IMR-90 (cell line): ENCODE data around the gene SMIM22. TPM values are rescaled to one million over a fixed set of nuclear protein-coding genes. Genes with fewer than 3 reads are reported as not detected.

ENCODE experiments used
- ATAC-seq: fragments of 200-7000 bp; cut with Tn5 transposase; 2 replicates; pipeline ENCODE4 v1.9.1; 2020; ENCODE audit warnings: low read depth, mild to moderate bottlenecking, moderate library complexity
- BruUV-seq: library from RNA; stranded (reverse); fragments of 400-500 nt; replicated peaks from 2 replicates; lab custom pipeline; 2021; lab: Mats Ljungman, UMichigan
- CTCF ChIA-PET: fragments of 300-600 bp; formaldehyde crosslinking; extraction: SDS; loops from one replicate; lab custom pipeline; 2021; ENCODE audit warnings: antibody characterized with exemption; lab: Yijun Ruan, JAX
- POLR2A ChIA-PET: fragments of 300-600 bp; sonication (Branson Sonifier 250); formaldehyde crosslinking; loops from one replicate; lab custom pipeline; 2022; ENCODE audit warnings: antibody characterized with exemption; ENCODE audit not compliant: unreplicated experiment; lab: Charles Lee
- DNase-seq: peaks from one replicate; pipeline ENCODE4 v3.0.0; 2013
- H2AFZ ChIP-seq: replicated peaks from 2 replicates; pipeline ENCODE3; 2013; ENCODE audit warnings: low read length, mild to moderate bottlenecking; ENCODE audit not compliant: poor library complexity
- H2AK5ac ChIP-seq: 2 replicates; pipeline ENCODE4 v1.6.1; 2013; ENCODE audit warnings: low read depth, low read length, inconsistent platforms
- H2AK9ac ChIP-seq: replicated peaks from 2 replicates; pipeline ENCODE3; 2013; ENCODE audit warnings: mild to moderate bottlenecking, low read depth, low read length, moderate library complexity; ENCODE audit not compliant: poor library complexity
- H2BK120ac ChIP-seq: 2 replicates; pipeline ENCODE4 v1.6.1; 2013; ENCODE audit warnings: low read depth, low read length, inconsistent platforms
- H2BK15ac ChIP-seq: 3 replicates; pipeline ENCODE4 v1.6.1; 2013; ENCODE audit warnings: low read depth, low read length, inconsistent platforms
- H2BK20ac ChIP-seq: 2 replicates; pipeline ENCODE4 v1.6.1; 2013; ENCODE audit warnings: low read depth, mild to moderate bottlenecking, inconsistent platforms, low read length, moderate library complexity
- H2BK5ac ChIP-seq: 2 replicates; pipeline ENCODE4 v1.6.1; 2013; ENCODE audit warnings: mild to moderate bottlenecking, low read depth, low read length, inconsistent platforms; ENCODE audit not compliant: poor library complexity, severe bottlenecking
- H3K14ac ChIP-seq: replicated peaks from 2 replicates; pipeline ENCODE4 v1.6.1; 2013; ENCODE audit warnings: low read depth, low read length, inconsistent platforms
- H3K18ac ChIP-seq: 2 replicates; pipeline ENCODE4 v1.6.1; 2013; ENCODE audit warnings: low read depth, low read length, control low read depth
- H3K23ac ChIP-seq: 2 replicates; pipeline ENCODE4 v1.6.1; 2013; ENCODE audit warnings: low read depth, low read length, inconsistent platforms
- H3K27ac ChIP-seq: 2 replicates; pipeline ENCODE4 v1.5.1; 2013; ENCODE audit warnings: mild to moderate bottlenecking, control low read depth, low read length; ENCODE audit not compliant: insufficient read depth
- H3K27me3 ChIP-seq: 2 replicates; pipeline ENCODE4 v1.6.1; 2013; ENCODE audit warnings: low read length; ENCODE audit not compliant: control insufficient read depth, insufficient read depth
- H3K36me3 ChIP-seq: 2 replicates; pipeline ENCODE4 v1.6.1; 2013; ENCODE audit warnings: low read length, mixed read lengths; ENCODE audit not compliant: control insufficient read depth, insufficient read depth
- H3K4ac ChIP-seq: 2 replicates; pipeline ENCODE4 v1.6.1; 2013; ENCODE audit warnings: low read depth, low read length, inconsistent platforms
- H3K4me1 ChIP-seq: 2 replicates; pipeline ENCODE4 v1.6.1; 2013; ENCODE audit warnings: low read length, mixed read lengths; ENCODE audit not compliant: control insufficient read depth, insufficient read depth
- H3K4me2 ChIP-seq: 2 replicates; pipeline ENCODE4 v1.6.1; 2013; ENCODE audit warnings: low read depth, mild to moderate bottlenecking, control low read depth, low read length, moderate library complexity
- H3K4me3 ChIP-seq: 2 replicates; pipeline ENCODE4 v1.5.1; 2013; ENCODE audit warnings: low read depth, mild to moderate bottlenecking, control low read depth, low read length, moderate library complexity; ENCODE audit not compliant: insufficient read depth
- H3K56ac ChIP-seq: 2 replicates; pipeline ENCODE4 v1.6.1; 2013; ENCODE audit warnings: low read length, inconsistent platforms; ENCODE audit not compliant: insufficient read depth; ENCODE audit errors: extremely low read depth
- H3K79me1 ChIP-seq, 2 experiments: 2 replicates each; pipeline ENCODE4 v1.6.1; 2013; ENCODE audit warnings: low read length in 2 of 2, inconsistent platforms in 1 of 2, low read depth in 1 of 2
- H3K9ac ChIP-seq: 2 replicates; pipeline ENCODE4 v1.6.1; 2013; ENCODE audit warnings: low read depth, low read length, control low read depth
- H3K9me1 ChIP-seq: 2 replicates; pipeline ENCODE4 v1.6.1; 2013; ENCODE audit warnings: low read length, inconsistent platforms; ENCODE audit not compliant: insufficient read depth
- H3K9me3 ChIP-seq: 2 replicates; pipeline ENCODE4 v1.6.1; 2013; ENCODE audit warnings: low read length; ENCODE audit not compliant: control insufficient read depth, insufficient read depth
- H4K20me1 ChIP-seq: 2 replicates; pipeline ENCODE4 v1.6.1; 2013; ENCODE audit warnings: low read length, inconsistent platforms; ENCODE audit not compliant: insufficient read depth
- H4K5ac ChIP-seq: 2 replicates; pipeline ENCODE4 v1.6.1; 2013; ENCODE audit warnings: mild to moderate bottlenecking, low read depth, low read length, control low read depth
- H4K8ac ChIP-seq, 2 experiments: 2 replicates each; pipeline ENCODE4 v1.6.1; 2013; ENCODE audit warnings: low read depth in 2 of 2, low read length in 2 of 2, control low read depth in 1 of 2, inconsistent platforms in 1 of 2
- H4K91ac ChIP-seq: 2 replicates; pipeline ENCODE4 v1.6.1; 2013; ENCODE audit warnings: low read depth, low read length, inconsistent platforms; ENCODE audit not compliant: insufficient read depth
- BHLHE40 ChIP-seq: fragments of 150-350 bp; IDR thresholded peaks from 2 replicates; pipeline ENCODE4 v1.6.1; 2016; ENCODE audit warnings: mild to moderate bottlenecking, low read depth, low read length
- CEBPB ChIP-seq: IDR thresholded peaks from 2 replicates; pipeline ENCODE4 v1.6.1; 2012; ENCODE audit warnings: low read depth, low read length, improper control_type of control experiment
- CHD1 ChIP-seq: IDR thresholded peaks from 2 replicates; pipeline ENCODE4 v1.6.1; 2012; ENCODE audit warnings: low read depth, low read length, improper control_type of control experiment
- FOS ChIP-seq: fragments of 150-350 bp; IDR thresholded peaks from 2 replicates; pipeline ENCODE4 v1.6.1; 2016; ENCODE audit warnings: low read depth, low read length
- MAFK ChIP-seq: IDR thresholded peaks from 2 replicates; pipeline ENCODE4 v1.6.1; 2012; ENCODE audit warnings: low read depth, low read length, improper control_type of control experiment
- MAZ ChIP-seq: IDR thresholded peaks from 2 replicates; pipeline ENCODE4 v1.6.1; 2012; ENCODE audit warnings: low read depth, mild to moderate bottlenecking, low read length, improper control_type of control experiment, moderate library complexity, borderline replicate concordance
- MXI1 ChIP-seq: IDR thresholded peaks from 2 replicates; pipeline ENCODE4 v1.6.1; 2012; ENCODE audit warnings: low read depth, mild to moderate bottlenecking, low read length, moderate library complexity, borderline replicate concordance
- NFE2L2 ChIP-seq: fragments of 150-350 bp; IDR thresholded peaks from 2 replicates; pipeline ENCODE4 v1.6.1; 2016; ENCODE audit warnings: low read depth, mild to moderate bottlenecking, low read length
- POLR2A ChIP-seq: IDR thresholded peaks from 2 replicates; pipeline ENCODE4 v1.6.1; 2012; ENCODE audit warnings: mild to moderate bottlenecking, low read depth, low read length
- RAD21 ChIP-seq: IDR thresholded peaks from 2 replicates; pipeline ENCODE4 v1.6.1; 2012; ENCODE audit warnings: low read length, improper control_type of control experiment
- RCOR1 ChIP-seq: IDR thresholded peaks from 2 replicates; pipeline ENCODE4 v1.6.1; 2012; ENCODE audit warnings: mild to moderate bottlenecking, low read length, improper control_type of control experiment; ENCODE audit not compliant: insufficient replicate concordance
- RFX5 ChIP-seq: IDR thresholded peaks from 2 replicates; pipeline ENCODE4 v1.8.0; 2012; ENCODE audit warnings: low read depth, mild to moderate bottlenecking, low read length, moderate library complexity
- SMC3 ChIP-seq: fragments of 150-350 bp; IDR thresholded peaks from 2 replicates; pipeline ENCODE4 v1.6.1; 2016; ENCODE audit warnings: low read depth, mild to moderate bottlenecking, antibody characterized with exemption, low read length, moderate library complexity
- WGBS, 2 experiments: methylation state at CpG; one replicate each; pipeline versions ENCODE4 v1.1.5 to v1.1.7; 2013; ENCODE audit warnings: missing lambda C conversion rate in 2 of 2; ENCODE audit not compliant: insufficient read length in 1 of 2; ENCODE audit errors: extremely low coverage in 2 of 2; 5-methylcytosine and 5-hydroxymethylcytosine counted together
- dilution Hi-C: fragments of 300-500 bp; cut with HindIII; formaldehyde crosslinking; loops from one replicate; pipeline ENCODE4 v1.14.3; 2018; ENCODE audit warnings: low sequenced_read_pairs; ENCODE audit not compliant: unreplicated experiment
- in situ Hi-C: fragments of 300-500 bp; cut with MboI; formaldehyde crosslinking; loops from 3 replicates; pipeline ENCODE4 v1.14.3; 2019; ENCODE audit warnings: low sequenced_read_pairs, inconsistent platforms, mixed read lengths
- intact Hi-C: fragments of 100-400 bp; cut with micrococcal nuclease; formaldehyde crosslinking; loops from 2 replicates; pipeline ENCODE4 v1.10.0; 2022
- polyA plus RNA-seq, 3 experiments: library from polyadenylated mRNA; depleted of rRNA; stranded (reverse); fragments of >200 nt; gene quantifications; 2 replicates each; pipeline ENCODE4 v1.2.3, GENCODE V29; 2012; ENCODE audit warnings: low replicate concordance in 1 of 3
- total RNA-seq: library from RNA; depleted of rRNA; stranded (reverse); fragments of >200 nt; gene quantifications from 2 replicates; pipeline ENCODE4 v1.2.3, GENCODE V29; 2012
- TF ChIP-seq, protein P1 (sequence below): fragments of 150-350 bp; IDR thresholded peaks from 2 replicates; pipeline ENCODE4 v1.6.1; 2016; ENCODE audit warnings: low read depth, mild to moderate bottlenecking, low read length, moderate library complexity, borderline replicate concordance
- TF ChIP-seq, protein P2 (sequence below): fragments of 150-350 bp; IDR thresholded peaks from 2 replicates; pipeline ENCODE4 v1.6.1; 2017; ENCODE audit warnings: mild to moderate bottlenecking, antibody characterized with exemption, low read length, low read depth
- TF ChIP-seq, protein P3 (sequence below): conservative IDR thresholded peaks from 2 replicates; pipeline ENCODE4 v1.5.1; 2012; ENCODE audit warnings: mild to moderate bottlenecking, low read depth, low read length, improper control_type of control experiment

Gene SMIM22
- total and polyA plus RNA-seq, 2 of the 4 experiments (the other 2 are of a cell fraction), result not detected

DNA sequence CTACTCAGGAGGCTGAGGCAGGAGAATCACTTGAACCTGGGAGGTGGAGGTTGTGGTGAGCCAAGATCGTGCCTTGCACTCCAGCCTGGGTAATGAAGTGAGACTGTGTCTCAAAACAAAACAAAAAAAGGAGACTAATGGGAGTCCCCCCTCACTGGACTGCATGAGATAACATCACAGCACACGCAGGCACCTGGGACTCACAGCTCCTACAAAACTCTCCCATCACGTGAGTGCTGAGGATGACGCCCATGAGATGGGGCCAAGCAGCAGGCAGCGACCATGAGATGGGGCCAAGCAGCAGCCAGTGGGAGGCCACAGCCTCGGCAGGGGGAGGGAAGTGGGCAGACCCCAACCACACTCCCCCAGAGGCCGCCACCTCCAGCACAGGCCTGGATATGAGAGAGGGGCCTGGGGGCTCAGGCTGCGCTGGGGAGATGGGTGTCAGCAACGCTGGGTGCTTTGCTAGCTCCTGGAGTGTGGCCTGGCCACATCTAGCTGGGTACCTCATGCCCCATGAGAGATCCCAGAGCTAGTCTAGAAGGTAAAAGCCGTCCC lies 45.4 kb upstream of the SMIM22 start:
- Histone ChIP-seq H3K27me3 (no peaks in the 10 kb centered on the region), H3K9me3 (peaks cover 1% of the 10 kb centered on the region), H3K27ac (no peak overlapping the region), H4K20me1 (peaks cover 2% of the 10 kb centered on the region; the same call in 1 of the 2 replicates), H3K4me2 (no peak overlapping the region), H3K4me1 (no peaks in the 10 kb centered on the region), H2AK9ac (peak overlapping the region; percentile 55), H2AFZ (no peak overlapping the region), H4K91ac (no peak overlapping the region), H3K56ac (no peak overlapping the region), H3K36me3 (peaks cover 37% of the 10 kb centered on the region), H2AK5ac (no peak overlapping the region), H3K14ac (no peak overlapping the region), H3K9ac (no peak overlapping the region), H3K4ac (no peak overlapping the region), H2BK15ac (no peak overlapping the region), H3K23ac (no peak overlapping the region), H3K18ac (no peak overlapping the region), H2BK20ac (no peak overlapping the region), H4K5ac (no peak overlapping the region), H2BK120ac (no peak overlapping the region), H3K79me1 (peaks cover 0 to 4% of the 10 kb centered on the region in 2 experiments; a peak in 1 of 4 replicates), H3K4me3 (no peak overlapping the region), H4K8ac (no peak overlapping the region), H2BK5ac (no peak overlapping the region), H3K9me1 (no peaks in the 10 kb centered on the region)
- dilution Hi-C loops, result no loop called here
- TF ChIP-seq RCOR1, result no peak
- TF ChIP-seq POLR2A, result no peak
- TF ChIP-seq, protein P1, sequence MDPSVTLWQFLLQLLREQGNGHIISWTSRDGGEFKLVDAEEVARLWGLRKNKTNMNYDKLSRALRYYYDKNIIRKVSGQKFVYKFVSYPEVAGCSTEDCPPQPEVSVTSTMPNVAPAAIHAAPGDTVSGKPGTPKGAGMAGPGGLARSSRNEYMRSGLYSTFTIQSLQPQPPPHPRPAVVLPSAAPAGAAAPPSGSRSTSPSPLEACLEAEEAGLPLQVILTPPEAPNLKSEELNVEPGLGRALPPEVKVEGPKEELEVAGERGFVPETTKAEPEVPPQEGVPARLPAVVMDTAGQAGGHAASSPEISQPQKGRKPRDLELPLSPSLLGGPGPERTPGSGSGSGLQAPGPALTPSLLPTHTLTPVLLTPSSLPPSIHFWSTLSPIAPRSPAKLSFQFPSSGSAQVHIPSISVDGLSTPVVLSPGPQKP, result no peak
- no peak for TF ChIP-seq RAD21
- no peak for TF ChIP-seq NFE2L2
- no peak for TF ChIP-seq RFX5
- TF ChIP-seq MXI1, result no peak
- no peak for TF ChIP-seq FOS
- TF ChIP-seq CHD1, result no peak
- TF ChIP-seq SMC3, result no peak
- TF ChIP-seq MAZ, result no peak
- TF ChIP-seq, protein P2, sequence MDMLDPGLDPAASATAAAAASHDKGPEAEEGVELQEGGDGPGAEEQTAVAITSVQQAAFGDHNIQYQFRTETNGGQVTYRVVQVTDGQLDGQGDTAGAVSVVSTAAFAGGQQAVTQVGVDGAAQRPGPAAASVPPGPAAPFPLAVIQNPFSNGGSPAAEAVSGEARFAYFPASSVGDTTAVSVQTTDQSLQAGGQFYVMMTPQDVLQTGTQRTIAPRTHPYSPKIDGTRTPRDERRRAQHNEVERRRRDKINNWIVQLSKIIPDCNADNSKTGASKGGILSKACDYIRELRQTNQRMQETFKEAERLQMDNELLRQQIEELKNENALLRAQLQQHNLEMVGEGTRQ, result no peak
- no peak for TF ChIP-seq CEBPB
- no peak for TF ChIP-seq MAFK
- TF ChIP-seq BHLHE40, result no peak
- TF ChIP-seq, protein P3, sequence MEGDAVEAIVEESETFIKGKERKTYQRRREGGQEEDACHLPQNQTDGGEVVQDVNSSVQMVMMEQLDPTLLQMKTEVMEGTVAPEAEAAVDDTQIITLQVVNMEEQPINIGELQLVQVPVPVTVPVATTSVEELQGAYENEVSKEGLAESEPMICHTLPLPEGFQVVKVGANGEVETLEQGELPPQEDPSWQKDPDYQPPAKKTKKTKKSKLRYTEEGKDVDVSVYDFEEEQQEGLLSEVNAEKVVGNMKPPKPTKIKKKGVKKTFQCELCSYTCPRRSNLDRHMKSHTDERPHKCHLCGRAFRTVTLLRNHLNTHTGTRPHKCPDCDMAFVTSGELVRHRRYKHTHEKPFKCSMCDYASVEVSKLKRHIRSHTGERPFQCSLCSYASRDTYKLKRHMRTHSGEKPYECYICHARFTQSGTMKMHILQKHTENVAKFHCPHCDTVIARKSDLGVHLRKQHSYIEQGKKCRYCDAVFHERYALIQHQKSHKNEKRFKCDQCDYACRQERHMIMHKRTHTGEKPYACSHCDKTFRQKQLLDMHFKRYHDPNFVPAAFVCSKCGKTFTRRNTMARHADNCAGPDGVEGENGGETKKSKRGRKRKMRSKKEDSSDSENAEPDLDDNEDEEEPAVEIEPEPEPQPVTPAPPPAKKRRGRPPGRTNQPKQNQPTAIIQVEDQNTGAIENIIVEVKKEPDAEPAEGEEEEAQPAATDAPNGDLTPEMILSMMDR, result no peak
- in situ Hi-C loops, result no loop called here
- WGBS, 2 experiments, result 92% methylated on average over 2 of the region's 10 CpGs; no CpG with 5 or more reads in 1 of the 2 experiments
- intact Hi-C loops, result no loop called here
- ChIA-PET POLR2A (no interaction called here), CTCF (interaction anchor here (0.6 kb wide), 1 partner anchor 12 kb away, joined by 3 read pairs; no protein-coding TSS in a partner anchor)
- ATAC-seq (no peak), DNase-seq (no peak)
- BruUV-seq, result no TSS peak
